Keratinocyte (primary cell): ENCODE measurements around the gene IL22RA1. TPM values are rescaled to one million over a fixed set of nuclear protein-coding genes. Genes with fewer than 3 reads are reported as not detected.

Source experiments
- DNase-seq: peaks from one replicate; pipeline ENCODE4 v3.0.0-alpha.2; 2011; ENCODE audit warnings: low read depth, missing footprints, low spot score
- FAIRE-seq: peaks from 2 replicates; lab custom pipeline; 2011; peaks lifted over from hg19 to GRCh38; lab: Jason Lieb, UNC
- H2AFZ ChIP-seq: 2 replicates; pipeline ENCODE4 v1.6.0; 2012; ENCODE audit warnings: low read length, control low read depth, inconsistent platforms; ENCODE audit not compliant: control insufficient read depth
- H3K27ac ChIP-seq: 2 replicates; pipeline ENCODE4 v1.5.1; 2011; ENCODE audit warnings: low read length; ENCODE audit not compliant: control insufficient read depth, insufficient read depth
- H3K27me3 ChIP-seq: 3 replicates; pipeline ENCODE4 v1.6.0; 2011; ENCODE audit warnings: low read length; ENCODE audit not compliant: control insufficient read depth, insufficient read depth; ENCODE audit errors: extremely low read depth
- H3K36me3 ChIP-seq, 2 experiments: 2 replicates in 1 of 2; 3 replicates in 1 of 2; pipeline ENCODE4 v1.5.1; 2011; ENCODE audit warnings: low read length in 2 of 2, mild to moderate bottlenecking in 1 of 2; ENCODE audit not compliant: control insufficient read depth in 2 of 2, insufficient read depth in 2 of 2; ENCODE audit errors: extremely low read depth in 1 of 2
- H3K4me1 ChIP-seq: 3 replicates; pipeline ENCODE4 v1.5.1; 2011; ENCODE audit warnings: low read length; ENCODE audit not compliant: control insufficient read depth, insufficient read depth; ENCODE audit errors: extremely low read depth
- H3K4me2 ChIP-seq: 3 replicates; pipeline ENCODE4 v1.6.0; 2011; ENCODE audit warnings: low read depth, low read length; ENCODE audit not compliant: control insufficient read depth, insufficient read depth; ENCODE audit errors: extremely low read depth
- H3K4me3 ChIP-seq, 3 experiments: fragments of 200-600 bp in 1 of 3; sonication (generic) in 1 of 3; 2 replicates in 2 of 3; 3 replicates in 1 of 3; pipeline ENCODE4 v1.5.1; 2011 to 2016; ENCODE audit warnings: low read length in 3 of 3, mild to moderate bottlenecking in 3 of 3, control low read depth in 2 of 3, inconsistent platforms in 1 of 3, low read depth in 1 of 3, mixed read lengths in 1 of 3, mixed run types in 1 of 3, moderate library complexity in 1 of 3; ENCODE audit not compliant: control insufficient read depth in 2 of 3, insufficient read depth in 2 of 3; ENCODE audit errors: extremely low read depth in 1 of 3
- H3K79me2 ChIP-seq: 2 replicates; pipeline ENCODE4 v1.6.0; 2012; ENCODE audit warnings: low read length; ENCODE audit not compliant: control insufficient read depth, insufficient read depth
- H3K9ac ChIP-seq: 3 replicates; pipeline ENCODE4 v1.6.0; 2011; ENCODE audit warnings: low read length; ENCODE audit not compliant: control insufficient read depth, insufficient read depth; ENCODE audit errors: extremely low read depth
- H3K9me1 ChIP-seq: 3 replicates; pipeline ENCODE4 v1.6.0; 2011; ENCODE audit warnings: low read length; ENCODE audit not compliant: control insufficient read depth, insufficient read depth; ENCODE audit errors: extremely low read depth
- H3K9me3 ChIP-seq: 2 replicates; pipeline ENCODE4 v1.5.1; 2012; ENCODE audit warnings: low read depth, low read length; ENCODE audit not compliant: control insufficient read depth
- H4K20me1 ChIP-seq: 3 replicates; pipeline ENCODE4 v1.6.0; 2011; ENCODE audit warnings: low read length; ENCODE audit not compliant: control insufficient read depth, insufficient read depth; ENCODE audit errors: extremely low read depth
- CTCF ChIP-seq, 3 experiments: IDR thresholded peaks in 1 of 3; conservative IDR thresholded peaks in 1 of 3; optimal IDR thresholded peaks in 1 of 3; 2 replicates in 2 of 3; 3 replicates in 1 of 3; pipeline versions ENCODE3 to v1.5.1; 2011; ENCODE audit warnings: low read length in 3 of 3, mild to moderate bottlenecking in 3 of 3, moderate library complexity in 2 of 3, control low read depth in 1 of 3, inconsistent platforms in 1 of 3; ENCODE audit not compliant: insufficient read depth in 2 of 3; ENCODE audit errors: extremely low read depth in 1 of 3
- EZH2 ChIP-seq: IDR thresholded peaks from one replicate; pipeline ENCODE4 v1.6.1; 2012; ENCODE audit warnings: inconsistent platforms, mild to moderate bottlenecking, low read length, moderate library complexity
- dilution Hi-C: fragments of 300-500 bp; cut with MboI; formaldehyde crosslinking; loops from one replicate; pipeline ENCODE4 v1.7.0; 2020; ENCODE audit warnings: low sequenced_read_pairs; ENCODE audit not compliant: extremely low pct_ligation_motif_present
- polyA plus RNA-seq, 5 experiments: library from polyadenylated mRNA; depleted of rRNA in 3 of 5; stranded (reverse) in 3 of 5; stranded (forward) in 1 of 5; unstranded in 1 of 5; fragments of >200 nt; gene quantifications; 1 replicate in 1 of 5; 2 replicates in 3 of 5; 3 replicates in 1 of 5; pipeline versions ENCODE4 v1.2.1 to v1.2.3, GENCODE V29; 2011 to 2012; ENCODE audit warnings: missing spikeins in 2 of 5, low read depth in 1 of 5, low replicate concordance in 1 of 5

The IL22RA1 gene
- polyA plus RNA-seq, 1 donor (not counting 4 experiments of a cell fraction or from before 2014, with no cell fraction given) = 1.7 TPM

- no peak overlapping the region for H3K9ac ChIP-seq
These were observed 46.8 kb downstream of the IL22RA1 start for GRCh38 chr1:24096009-24096738.

GRCh38 chr1:24095140-24095859 lies 47.6 kb downstream of the IL22RA1 start:
- dilution Hi-C loops = no loop called here
- H3K79me2 ChIP-seq = no peaks in the 10 kb centered on the region
- H4K20me1 ChIP-seq = no peaks in the 10 kb centered on the region
- H2AFZ ChIP-seq = no peak overlapping the region
- H3K4me3 ChIP-seq = no peak overlapping the region
- no peaks in the 10 kb centered on the region for H3K9me3 ChIP-seq
- H3K4me2 ChIP-seq = no peak overlapping the region
- no peaks in the 10 kb centered on the region for H3K36me3 ChIP-seq
- no peaks in the 10 kb centered on the region for H3K27me3 ChIP-seq
- H3K27ac ChIP-seq = no peak overlapping the region
- no peak overlapping the region for H3K9ac ChIP-seq
- FAIRE-seq (no peak), DNase-seq (no peak)
- peaks cover 2% of the 10 kb centered on the region for H3K4me1 ChIP-seq
- no peaks in the 10 kb centered on the region for H3K9me1 ChIP-seq
- TF ChIP-seq CTCF (optimal IDR thresholded peaks at IDR 0.05 in 1 of 3, IDR thresholded peaks at IDR 0.05 in 1 of 3, conservative IDR thresholded peaks at IDR 0.05 in 1 of 3; ENCODE audit: extremely low read depth in 1 of 3, insufficient read depth in 2 of 3, low read length in 3 of 3) (no peak), EZH2 (no peak)

More at GRCh38 chr1:24096009-24096738, 46.8 kb downstream of the IL22RA1 start:
- Histone ChIP-seq H3K4me2 (no peak overlapping the region), H3K9me3 (no peaks in the 10 kb centered on the region), H3K4me3 (no peak overlapping the region), H3K36me3 (no peaks in the 10 kb centered on the region), H3K9me1 (no peaks in the 10 kb centered on the region), H4K20me1 (no peaks in the 10 kb centered on the region), H3K27me3 (no peaks in the 10 kb centered on the region), H3K79me2 (no peaks in the 10 kb centered on the region), H3K27ac (no peak overlapping the region), H2AFZ (no peak overlapping the region), H3K4me1 (no peaks in the 10 kb centered on the region)
- dilution Hi-C loops = no loop called here
- TF ChIP-seq CTCF (optimal IDR thresholded peaks at IDR 0.05 in 1 of 3, IDR thresholded peaks at IDR 0.05 in 1 of 3, conservative IDR thresholded peaks at IDR 0.05 in 1 of 3; ENCODE audit: extremely low read depth in 1 of 3, insufficient read depth in 2 of 3, low read length in 3 of 3) (no peak), EZH2 (no peak)
- FAIRE-seq (no peak), DNase-seq (no peak)
